ENCODE measurements around the gene TRUB2.

- TF ChIP-seq, protein P1, sequence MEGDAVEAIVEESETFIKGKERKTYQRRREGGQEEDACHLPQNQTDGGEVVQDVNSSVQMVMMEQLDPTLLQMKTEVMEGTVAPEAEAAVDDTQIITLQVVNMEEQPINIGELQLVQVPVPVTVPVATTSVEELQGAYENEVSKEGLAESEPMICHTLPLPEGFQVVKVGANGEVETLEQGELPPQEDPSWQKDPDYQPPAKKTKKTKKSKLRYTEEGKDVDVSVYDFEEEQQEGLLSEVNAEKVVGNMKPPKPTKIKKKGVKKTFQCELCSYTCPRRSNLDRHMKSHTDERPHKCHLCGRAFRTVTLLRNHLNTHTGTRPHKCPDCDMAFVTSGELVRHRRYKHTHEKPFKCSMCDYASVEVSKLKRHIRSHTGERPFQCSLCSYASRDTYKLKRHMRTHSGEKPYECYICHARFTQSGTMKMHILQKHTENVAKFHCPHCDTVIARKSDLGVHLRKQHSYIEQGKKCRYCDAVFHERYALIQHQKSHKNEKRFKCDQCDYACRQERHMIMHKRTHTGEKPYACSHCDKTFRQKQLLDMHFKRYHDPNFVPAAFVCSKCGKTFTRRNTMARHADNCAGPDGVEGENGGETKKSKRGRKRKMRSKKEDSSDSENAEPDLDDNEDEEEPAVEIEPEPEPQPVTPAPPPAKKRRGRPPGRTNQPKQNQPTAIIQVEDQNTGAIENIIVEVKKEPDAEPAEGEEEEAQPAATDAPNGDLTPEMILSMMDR (optimal IDR thresholded peaks at IDR 0.05 in 1 of 3, IDR thresholded peaks at IDR 0.05 in 1 of 3, conservative IDR thresholded peaks at IDR 0.05 in 1 of 3; ENCODE audit: extremely low read depth in 1 of 3, insufficient read depth in 2 of 3, low read length in 3 of 3) = no peak
- TF ChIP-seq EZH2 (IDR thresholded peaks at IDR 0.05; ENCODE audit: low read length) = no peak
These were observed 28.1 kb downstream of the TRUB2 start for GRCh38 chr9:128294142-128294541.

Data from keratinocyte (primary cell).